H1 (cell line): ENCODE results near the gene OXNAD1. TPM values are rescaled to one million over a fixed set of nuclear protein-coding genes. Genes with fewer than 3 reads are reported as not detected.

Source experiments
- RFX5 ChIP-seq: IDR thresholded peaks from 2 replicates; pipeline ENCODE4 v1.6.1; 2011; ENCODE audit warnings: low read depth, low read length, improper control_type of control experiment, borderline replicate concordance
- polyA plus RNA-seq, 7 experiments: library from polyadenylated mRNA; depleted of rRNA in 3 of 7; stranded (reverse) in 5 of 7; unstranded in 2 of 7; fragments of >200 nt in 5 of 7; fragments of 200-250 nt in 2 of 7; gene quantifications; 1 replicate in 5 of 7; 2 replicates in 1 of 7; 4 replicates in 1 of 7; pipeline versions ENCODE4 v1.2.1 to v1.2.3, GENCODE V29; 2011 to 2013; ENCODE audit warnings: missing spikeins in 2 of 7, mixed read lengths in 2 of 7
- total RNA-seq: library from RNA; stranded (reverse); fragmentation: NEBNext Ultra II Directional; extraction: Animal tissue kit (Norgen Biotek cat#: 25700); gene quantifications from 2 replicates; pipeline ENCODE4 v1.2.1, GENCODE V29; 2021
- TF ChIP-seq, protein P1 (sequence below): IDR thresholded peaks from 2 replicates; pipeline ENCODE4 v1.6.1; 2012; ENCODE audit warnings: inconsistent platforms

OXNAD1 gene
- total and polyA plus RNA-seq, 2 of the 8 experiments (the other 6 are each of a cell fraction or from before 2014, with no cell fraction given): 14.9 to 24.8 TPM

DNA sequence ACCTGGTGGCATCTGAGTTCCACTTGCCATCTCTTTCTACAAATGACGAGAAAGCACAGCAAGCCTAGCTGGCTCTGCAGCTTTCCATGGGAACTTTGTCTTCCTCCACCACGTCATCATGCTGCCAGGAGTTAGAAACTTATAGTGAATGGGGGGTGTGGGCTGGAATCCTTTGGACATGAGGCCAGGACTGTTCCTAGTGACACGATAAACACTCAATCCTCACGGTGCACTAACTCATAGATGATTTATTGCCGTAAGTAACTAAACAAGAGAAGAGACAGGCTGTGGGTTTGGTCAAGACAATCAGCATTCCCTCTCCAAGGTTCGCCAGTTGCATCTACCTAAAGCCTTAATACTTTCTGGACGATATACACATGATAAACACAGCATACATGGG, 50.6 kb downstream of the OXNAD1 start (continued):
- TF ChIP-seq, protein P1, sequence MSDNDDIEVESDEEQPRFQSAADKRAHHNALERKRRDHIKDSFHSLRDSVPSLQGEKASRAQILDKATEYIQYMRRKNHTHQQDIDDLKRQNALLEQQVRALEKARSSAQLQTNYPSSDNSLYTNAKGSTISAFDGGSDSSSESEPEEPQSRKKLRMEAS: no peak
- TF ChIP-seq RFX5: no peak
